Mesenchymal stem cell (in vitro differentiated cells and primary cell): ENCODE results near the gene AFAP1.
A peak's percentile ranks its signal among the peaks of the same experiment; 100 is the strongest.

Experiments
- DNase-seq: peaks from one replicate; pipeline ENCODE4 v3.0.0-alpha.2; 2013
- H2AFZ ChIP-seq: one replicate; pipeline ENCODE4 v1.6.1; 2013; ENCODE audit warnings: low read depth, mild to moderate bottlenecking, control low read depth, inconsistent platforms, low read length, moderate library complexity
- H2AK5ac ChIP-seq: 2 replicates; pipeline ENCODE4 v1.6.1; 2013; ENCODE audit warnings: low read length, moderate library complexity, mild to moderate bottlenecking, inconsistent platforms; ENCODE audit not compliant: severe bottlenecking
- H2BK120ac ChIP-seq: one replicate; pipeline ENCODE4 v1.6.1; 2013; ENCODE audit warnings: low read depth, mild to moderate bottlenecking, inconsistent platforms, low read length, moderate library complexity
- H2BK12ac ChIP-seq, 2 experiments: one replicate each; pipeline ENCODE4 v1.6.1; 2013; ENCODE audit warnings: inconsistent platforms in 2 of 2, low read length in 2 of 2, mild to moderate bottlenecking in 2 of 2, moderate library complexity in 2 of 2, control low read depth in 1 of 2
- H2BK15ac ChIP-seq: one replicate; pipeline ENCODE4 v1.6.1; 2013; ENCODE audit warnings: mild to moderate bottlenecking, low read depth, inconsistent platforms; ENCODE audit not compliant: poor library complexity, severe bottlenecking
- H2BK5ac ChIP-seq: 2 replicates; pipeline ENCODE4 v1.6.1; 2013; ENCODE audit warnings: low read depth, mild to moderate bottlenecking, low read length, control low read depth, inconsistent platforms; ENCODE audit not compliant: poor library complexity, severe bottlenecking
- H3K14ac ChIP-seq, 2 experiments: one replicate each; pipeline ENCODE4 v1.6.1; 2013; ENCODE audit warnings: inconsistent platforms in 2 of 2, low read length in 2 of 2, control low read depth in 1 of 2, mild to moderate bottlenecking in 1 of 2, moderate library complexity in 1 of 2
- H3K18ac ChIP-seq, 2 experiments: one replicate each; pipeline ENCODE4 v1.6.1; 2013; ENCODE audit warnings: inconsistent platforms in 2 of 2, low read length in 2 of 2, control low read depth in 1 of 2, low read depth in 1 of 2, mild to moderate bottlenecking in 1 of 2
- H3K23ac ChIP-seq, 2 experiments: one replicate each; pipeline ENCODE4 v1.6.1; 2013; ENCODE audit warnings: inconsistent platforms in 2 of 2, low read length in 2 of 2, mild to moderate bottlenecking in 2 of 2, moderate library complexity in 2 of 2, control low read depth in 1 of 2
- H3K27ac ChIP-seq: 2 replicates; pipeline ENCODE4 v1.5.1; 2013; ENCODE audit warnings: mild to moderate bottlenecking, moderate library complexity, low read length, control low read depth, inconsistent platforms; ENCODE audit not compliant: poor library complexity, severe bottlenecking
- H3K27me3 ChIP-seq, 2 experiments: 2 replicates each; pipeline versions ENCODE4 v1.6.1 to v1.7.0; 2013; ENCODE audit warnings: low read length in 2 of 2, mild to moderate bottlenecking in 2 of 2, moderate library complexity in 2 of 2, control low read depth in 1 of 2, inconsistent platforms in 1 of 2; ENCODE audit not compliant: control insufficient read depth in 1 of 2, insufficient read depth in 1 of 2
- H3K36me3 ChIP-seq, 2 experiments: 2 replicates each; pipeline versions ENCODE4 v1.6.1 to v1.7.0; 2013; ENCODE audit warnings: low read length in 2 of 2, control low read depth in 1 of 2, inconsistent platforms in 1 of 2, low read depth in 1 of 2, mild to moderate bottlenecking in 1 of 2; ENCODE audit not compliant: insufficient read depth in 2 of 2, control insufficient read depth in 1 of 2
- H3K4ac ChIP-seq, 2 experiments: one replicate each; pipeline ENCODE4 v1.6.1; 2013; ENCODE audit warnings: inconsistent platforms in 2 of 2, low read length in 2 of 2, mild to moderate bottlenecking in 2 of 2, moderate library complexity in 2 of 2, control low read depth in 1 of 2, low read depth in 1 of 2
- H3K4me1 ChIP-seq: 2 replicates; pipeline ENCODE4 v1.6.1; 2013; ENCODE audit warnings: low read depth, low read length, control low read depth; ENCODE audit not compliant: control insufficient read depth, insufficient read depth
- H3K4me2 ChIP-seq: 2 replicates; pipeline ENCODE4 v1.6.1; 2013; ENCODE audit warnings: low read length, mild to moderate bottlenecking, inconsistent platforms; ENCODE audit not compliant: poor library complexity, severe bottlenecking
- H3K4me3 ChIP-seq, 2 experiments: 2 replicates each; pipeline versions ENCODE4 v1.5.1 to v1.7.0; 2013; ENCODE audit warnings: low read length in 2 of 2, mild to moderate bottlenecking in 2 of 2, control low read depth in 1 of 2, low read depth in 1 of 2; ENCODE audit not compliant: insufficient read depth in 1 of 2
- H3K79me1 ChIP-seq: replicated peaks from 2 replicates; pipeline ENCODE4 v1.6.1; 2013; ENCODE audit warnings: mild to moderate bottlenecking, control low read depth, low read length, inconsistent platforms; ENCODE audit not compliant: poor library complexity, severe bottlenecking
- H3K9ac ChIP-seq: 2 replicates; pipeline ENCODE4 v1.7.0; 2013; ENCODE audit warnings: mild to moderate bottlenecking, low read length, moderate library complexity
- H3K9me3 ChIP-seq: 2 replicates; pipeline ENCODE4 v1.7.0; 2013; ENCODE audit warnings: mild to moderate bottlenecking, low read length; ENCODE audit not compliant: control insufficient read depth
- H4K8ac ChIP-seq: one replicate; pipeline ENCODE4 v1.6.1; 2013; ENCODE audit warnings: inconsistent platforms, mild to moderate bottlenecking, low read length, moderate library complexity
- H4K91ac ChIP-seq: one replicate; pipeline ENCODE4 v1.6.1; 2013; ENCODE audit warnings: mild to moderate bottlenecking, low read length, inconsistent platforms
- WGBS: methylation state at CpG from one replicate; pipeline ENCODE4 v1.1.7; 2013; ENCODE audit warnings: mixed read lengths; 5-methylcytosine and 5-hydroxymethylcytosine counted together

Gene AFAP1

DNA sequence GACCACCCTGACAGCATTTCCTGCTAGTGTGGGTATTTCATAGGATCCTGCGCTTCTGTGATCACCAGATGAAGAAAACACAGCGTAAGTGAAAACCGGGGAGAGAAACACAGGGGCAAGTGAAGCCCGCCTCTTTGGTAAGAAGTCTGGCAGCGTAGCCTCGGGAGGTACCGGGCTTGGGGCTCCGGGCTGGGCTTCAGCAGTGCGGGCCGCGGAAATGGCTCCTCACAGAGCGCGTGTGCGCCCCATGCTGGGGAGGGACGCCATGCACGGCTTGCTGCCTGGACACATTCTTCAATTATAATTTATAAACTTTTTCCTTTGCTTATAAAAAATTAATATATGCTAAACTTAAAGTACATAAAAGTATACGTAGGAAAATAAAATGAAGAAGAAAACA, 151.5 kb downstream of the AFAP1 start:
- H3K4me2 ChIP-seq, result no peak overlapping the region
- no peak overlapping the region for H2AFZ ChIP-seq
- 88% methylated on average over 9 of the region's 17 CpGs for WGBS
- H3K4ac ChIP-seq, result no peak overlapping the region
- H3K14ac ChIP-seq, result no peak overlapping the region
- H2BK120ac ChIP-seq, result no peak overlapping the region
- no peaks in the 10 kb centered on the region for H3K9me3 ChIP-seq
- H3K4me3 ChIP-seq, result no peak overlapping the region
- no peak overlapping the region for H2BK15ac ChIP-seq
- no peak for DNase-seq
- no peak overlapping the region for H2BK5ac ChIP-seq
- H3K9ac ChIP-seq, result no peak overlapping the region
- H4K91ac ChIP-seq, result no peak overlapping the region
- H3K18ac ChIP-seq, result no peak overlapping the region
- H3K4me1 ChIP-seq, result peaks cover 2% of the 10 kb centered on the region
- H3K36me3 ChIP-seq, result peaks cover 59 to 76% of the 10 kb centered on the region in 2 experiments
- no peak overlapping the region for H2BK12ac ChIP-seq
- no peak overlapping the region for H2AK5ac ChIP-seq
- H4K8ac ChIP-seq, result no peak overlapping the region
- H3K27me3 ChIP-seq, result no peaks in the 10 kb centered on the region
- no peak overlapping the region for H3K27ac ChIP-seq
- peaks cover 57% of the 10 kb centered on the region for H3K79me1 ChIP-seq
- H3K23ac ChIP-seq, result no peak overlapping the region

DNA sequence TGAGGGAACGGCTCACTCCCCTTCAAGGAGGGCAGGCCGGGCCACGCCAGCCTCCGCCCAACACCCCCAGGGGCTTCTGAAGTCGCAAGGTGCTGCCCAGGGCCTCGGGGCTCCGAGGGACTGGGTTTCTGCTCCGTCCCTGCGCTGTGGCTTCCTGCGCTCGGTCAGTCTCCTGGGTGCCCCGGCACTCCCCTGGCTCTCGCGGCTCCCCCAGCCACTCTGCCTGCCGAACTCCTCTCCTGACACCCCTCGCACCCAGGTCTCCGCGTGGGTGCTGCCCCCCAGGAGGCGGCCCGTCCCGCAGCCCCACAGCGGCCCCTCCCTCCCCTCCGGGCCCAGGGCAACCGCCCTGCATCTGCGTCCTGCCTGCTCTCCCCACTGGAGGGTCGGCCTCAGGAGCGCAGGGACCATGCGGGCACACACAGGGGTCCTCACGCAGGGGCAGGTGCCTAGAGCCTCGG, 151.9 kb downstream of the AFAP1 start:
- WGBS, result 98% methylated on average over 30 of the region's 30 CpGs
- Histone ChIP-seq H3K9ac (no peak overlapping the region), H2BK5ac (no peak overlapping the region)

DNA sequence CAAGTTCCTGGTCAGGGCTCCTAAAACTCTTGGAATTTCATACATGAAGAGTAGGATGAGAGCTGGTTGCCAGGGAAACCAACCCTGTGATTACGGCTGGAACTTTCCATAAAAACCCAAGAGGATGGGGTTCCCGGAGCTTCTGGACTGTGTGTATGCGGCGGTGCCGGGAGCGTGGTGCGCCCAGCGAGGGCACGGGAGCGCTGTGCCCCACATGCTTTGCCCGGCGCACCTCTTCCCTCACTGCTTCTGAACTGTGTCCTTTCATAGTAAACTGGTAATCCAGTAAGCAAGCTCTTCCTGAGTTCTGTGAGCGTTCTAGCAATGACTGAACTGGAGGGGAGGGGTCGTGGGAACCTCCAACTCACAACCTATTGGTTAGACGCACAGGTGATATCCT, 152.6 kb downstream of the AFAP1 start:
- H3K27me3 ChIP-seq, result no peaks in the 10 kb centered on the region
- no peak overlapping the region for H2BK12ac ChIP-seq
- no peaks in the 10 kb centered on the region for H3K9me3 ChIP-seq
- no peak overlapping the region for H3K9ac ChIP-seq
- no peak overlapping the region for H3K14ac ChIP-seq
- no peak overlapping the region for H2AFZ ChIP-seq
- WGBS, result 90% methylated on average over 15 of the region's 15 CpGs
- peaks cover 2% of the 10 kb centered on the region for H3K4me1 ChIP-seq
- H3K4ac ChIP-seq, result no peak overlapping the region
- no peak overlapping the region for H2BK120ac ChIP-seq
- H4K8ac ChIP-seq, result peak overlapping the region; percentile 54
- H4K91ac ChIP-seq, result no peak overlapping the region
- H3K36me3 ChIP-seq, result peaks cover 53 to 71% of the 10 kb centered on the region in 2 experiments
- no peak overlapping the region for H3K18ac ChIP-seq
- H3K4me2 ChIP-seq, result no peak overlapping the region
- DNase-seq, result no peak
- H2AK5ac ChIP-seq, result no peak overlapping the region
- H3K23ac ChIP-seq, result no peak overlapping the region
- no peak overlapping the region for H2BK5ac ChIP-seq
- H3K4me3 ChIP-seq, result no peak overlapping the region
- peaks cover 55% of the 10 kb centered on the region for H3K79me1 ChIP-seq
- no peak overlapping the region for H2BK15ac ChIP-seq
- no peak overlapping the region for H3K27ac ChIP-seq

More for the DNA sequence above, 151.9 kb downstream of the AFAP1 start:
- DNase-seq, result no peak
- Histone ChIP-seq H4K8ac (no peak overlapping the region), H2BK12ac (no peak overlapping the region), H3K79me1 (peaks cover 55% of the 10 kb centered on the region), H3K4ac (no peak overlapping the region), H3K23ac (no peak overlapping the region), H3K27ac (no peak overlapping the region), H3K27me3 (no peaks in the 10 kb centered on the region), H2BK120ac (no peak overlapping the region), H3K9me3 (no peaks in the 10 kb centered on the region), H3K4me1 (peaks cover 2% of the 10 kb centered on the region), H2AK5ac (no peak overlapping the region), H2AFZ (no peak overlapping the region), H3K14ac (no peak overlapping the region), H3K4me3 (no peak overlapping the region), H3K4me2 (no peak overlapping the region), H2BK15ac (no peak overlapping the region), H3K36me3 (peaks cover 57 to 72% of the 10 kb centered on the region in 2 experiments), H3K18ac (no peak overlapping the region), H4K91ac (no peak overlapping the region)

DNA sequence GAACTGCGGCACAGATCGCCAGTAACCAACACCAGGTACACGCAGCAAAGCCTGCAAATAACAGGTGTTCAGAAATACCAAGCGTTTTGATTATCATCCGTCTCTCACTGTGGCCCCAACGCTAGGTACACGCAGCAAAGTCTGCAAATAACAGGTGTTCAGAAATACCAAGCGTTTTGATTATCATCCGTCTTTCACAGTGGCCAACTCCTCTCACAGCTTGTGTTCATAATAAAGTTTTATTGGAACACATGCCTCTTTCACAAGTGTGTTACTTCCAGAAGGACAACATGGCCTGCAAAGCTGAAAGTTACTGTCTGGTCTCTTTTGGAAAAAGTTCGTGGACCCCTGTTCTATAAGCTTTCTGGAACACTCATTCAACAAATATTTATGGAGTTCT, 153.1 kb downstream of the AFAP1 start:
- no peak for DNase-seq
- H2AK5ac ChIP-seq, result no peak overlapping the region
- H3K9ac ChIP-seq, result no peak overlapping the region
- no peak overlapping the region for H3K23ac ChIP-seq
- H4K91ac ChIP-seq, result no peak overlapping the region
- H2AFZ ChIP-seq, result no peak overlapping the region
- H3K4ac ChIP-seq, result no peak overlapping the region
- no peak overlapping the region for H2BK120ac ChIP-seq
- H3K4me2 ChIP-seq, result no peak overlapping the region
- H4K8ac ChIP-seq, result no peak overlapping the region
- H2BK5ac ChIP-seq, result no peak overlapping the region
- no peak overlapping the region for H2BK15ac ChIP-seq
- H3K4me3 ChIP-seq, result no peak overlapping the region
- H3K27me3 ChIP-seq, result no peaks in the 10 kb centered on the region
- no peak overlapping the region for H2BK12ac ChIP-seq
- H3K27ac ChIP-seq, result no peak overlapping the region
- peaks cover 54% of the 10 kb centered on the region for H3K79me1 ChIP-seq
- peaks cover 6% of the 10 kb centered on the region for H3K4me1 ChIP-seq
- 97% methylated on average over 10 of the region's 10 CpGs for WGBS
- H3K36me3 ChIP-seq, result peaks cover 52 to 69% of the 10 kb centered on the region in 2 experiments
- H3K18ac ChIP-seq, result no peak overlapping the region
- no peak overlapping the region for H3K14ac ChIP-seq
- H3K9me3 ChIP-seq, result no peaks in the 10 kb centered on the region
